K562 (cell line): ENCODE measurements around the gene SERPINH1. TPM values are rescaled to one million over a fixed set of nuclear protein-coding genes. Genes with fewer than 3 reads are reported as not detected.

Experiments used
- BRF1 ChIP-seq: IDR thresholded peaks from 3 replicates; pipeline ENCODE4 v1.6.1; 2011; ENCODE audit warnings: borderline replicate concordance, mild to moderate bottlenecking; ENCODE audit not compliant: insufficient read length; ENCODE audit errors: extremely low read depth
- CSDE1 ChIP-seq, 2 experiments: fragments of 450-650 bp; IDR thresholded peaks; 2 replicates each; pipeline ENCODE4 v1.6.1; 2016; ENCODE audit warnings: mild to moderate bottlenecking in 1 of 2
- EP400 ChIP-seq: fragments of 450-650 bp; IDR thresholded peaks from 2 replicates; pipeline ENCODE4 v1.6.1; 2017; ENCODE audit warnings: antibody characterized with exemption, mild to moderate bottlenecking, moderate library complexity
- FOXM1 ChIP-seq, 2 experiments: fragments of 450-650 bp in 1 of 2; sonication (generic) in 1 of 2; formaldehyde crosslinking in 1 of 2; IDR thresholded peaks; 2 replicates each; pipeline versions ENCODE4 v1.6.1 to v1.9.0; 2017 to 2022; ENCODE audit warnings: low read depth in 2 of 2, mild to moderate bottlenecking in 2 of 2, missing genetic modification reagents in 1 of 2, moderate library complexity in 1 of 2
- HLTF ChIP-seq: fragments of 450-650 bp; IDR thresholded peaks from 2 replicates; pipeline ENCODE4 v1.6.1; 2016
- MBD2 ChIP-seq: sonication (generic); IDR thresholded peaks from 2 replicates; pipeline ENCODE4 v1.6.1; 2016; ENCODE audit warnings: low read depth, borderline replicate concordance
- NFATC3 ChIP-seq: fragments of 450-650 bp; IDR thresholded peaks from 2 replicates; pipeline ENCODE4 v1.6.1; 2017; ENCODE audit warnings: mild to moderate bottlenecking
- PHB2 ChIP-seq: fragments of 450-650 bp; IDR thresholded peaks from 2 replicates; pipeline ENCODE4 v1.6.1; 2017; ENCODE audit warnings: low read depth
- POLR2B ChIP-seq: fragments of 450-650 bp; IDR thresholded peaks from 2 replicates; pipeline ENCODE4 v1.6.1; 2018; ENCODE audit warnings: low read depth; ENCODE audit not compliant: partially characterized antibody
- PURB ChIP-seq: sonication (generic); formaldehyde crosslinking; IDR thresholded peaks from 2 replicates; pipeline ENCODE4 v1.9.0; 2021; ENCODE audit warnings: low read depth, mild to moderate bottlenecking, missing genetic modification reagents
- RBM22 ChIP-seq: fragments of 200-400 bp; formaldehyde crosslinking; IDR thresholded peaks from 2 replicates; pipeline ENCODE4 v1.6.1; 2018; ENCODE audit warnings: low read length, low read depth; ENCODE audit not compliant: poor library complexity, severe bottlenecking
- SMC3 ChIP-seq: conservative IDR thresholded peaks from 2 replicates; pipeline ENCODE4 v1.6.1; 2011; ENCODE audit warnings: low read depth, low read length, improper control_type of control experiment; ENCODE audit not compliant: insufficient read depth
- ZBTB17 ChIP-seq: fragments of 450-650 bp; formaldehyde crosslinking; IDR thresholded peaks from 2 replicates; pipeline ENCODE4 v1.4.0; 2020; ENCODE audit warnings: mild to moderate bottlenecking
- ZC3H8 ChIP-seq: fragments of 450-650 bp; IDR thresholded peaks from 2 replicates; pipeline ENCODE4 v1.6.1; 2017
- ZNF165 ChIP-seq: fragments of 250-450 bp; sonication (Bioruptor Pico); IDR thresholded peaks from 2 replicates; pipeline ENCODE4 v1.4.0; 2020; ENCODE audit warnings: borderline replicate concordance
- ZNF217 ChIP-seq: sonication (generic); formaldehyde crosslinking; IDR thresholded peaks from 2 replicates; pipeline ENCODE4 v1.8.0; 2022; ENCODE audit warnings: mild to moderate bottlenecking, missing genetic modification reagents
- ZNF347 ChIP-seq: fragments of 450-650 bp; formaldehyde crosslinking; IDR thresholded peaks from 2 replicates; pipeline ENCODE4 v1.4.0; 2020; ENCODE audit warnings: low read depth, mild to moderate bottlenecking, moderate library complexity
- polyA plus RNA-seq, 8 experiments: library from polyadenylated mRNA; depleted of rRNA in 4 of 8; stranded (reverse) in 5 of 8; unstranded in 3 of 8; fragments of >200 nt; fragmentation: Nextera tagmentation in 2 of 8; fragmentation: Illumina TruSeq in 1 of 8; extraction: Ambion mirVana in 2 of 8; extraction: Trizol in 1 of 8; gene quantifications; 2 replicates each; pipeline versions ENCODE4 v1.2.1 to v1.2.3, GENCODE V29; 2011 to 2014; ENCODE audit warnings: inconsistent platforms in 1 of 8, missing spikeins in 1 of 8
- total RNA-seq, 7 experiments: library from RNA; depleted of rRNA in 6 of 7; stranded (reverse); fragments of >200 nt in 6 of 7; fragmentation: Illumina TruSeq in 2 of 7; extraction: Trizol in 2 of 7; gene quantifications; 2 replicates each; pipeline versions ENCODE4 v1.2.1 to v1.2.3, GENCODE V29; 2011 to 2021; ENCODE audit warnings: low replicate concordance in 1 of 7
- TF ChIP-seq, protein P1 (sequence below), 2 experiments: fragments of 450-650 bp in 1 of 2; IDR thresholded peaks; 2 replicates each; pipeline ENCODE4 v1.6.1; 2011 to 2017; ENCODE audit warnings: low read depth in 2 of 2, antibody characterized with exemption in 1 of 2, borderline replicate concordance in 1 of 2, low read length in 1 of 2, mild to moderate bottlenecking in 1 of 2, mixed read lengths in 1 of 2; ENCODE audit not compliant: control insufficient read depth in 1 of 2
- TF ChIP-seq, protein P2 (sequence below): sonication (generic); formaldehyde crosslinking; IDR thresholded peaks from 2 replicates; pipeline ENCODE4 v1.8.0; 2022; ENCODE audit warnings: mild to moderate bottlenecking, missing genetic modification reagents
- TF ChIP-seq, protein P3 (sequence below): fragments of 450-650 bp; formaldehyde crosslinking; IDR thresholded peaks from 2 replicates; pipeline ENCODE4 v1.4.0; 2022; ENCODE audit warnings: mild to moderate bottlenecking, moderate library complexity
- TF ChIP-seq, protein P4 (sequence below): sonication (generic); formaldehyde crosslinking; IDR thresholded peaks from 2 replicates; pipeline ENCODE4 v1.8.1; 2023; ENCODE audit warnings: mild to moderate bottlenecking, missing genetic modification reagents

SERPINH1 gene
- total and polyA plus RNA-seq, 9 of the 15 experiments (the other 6 are each of a cell fraction or from before 2014, with no cell fraction given) = 2.8 to 106 (median 67.9) TPM

DNA sequence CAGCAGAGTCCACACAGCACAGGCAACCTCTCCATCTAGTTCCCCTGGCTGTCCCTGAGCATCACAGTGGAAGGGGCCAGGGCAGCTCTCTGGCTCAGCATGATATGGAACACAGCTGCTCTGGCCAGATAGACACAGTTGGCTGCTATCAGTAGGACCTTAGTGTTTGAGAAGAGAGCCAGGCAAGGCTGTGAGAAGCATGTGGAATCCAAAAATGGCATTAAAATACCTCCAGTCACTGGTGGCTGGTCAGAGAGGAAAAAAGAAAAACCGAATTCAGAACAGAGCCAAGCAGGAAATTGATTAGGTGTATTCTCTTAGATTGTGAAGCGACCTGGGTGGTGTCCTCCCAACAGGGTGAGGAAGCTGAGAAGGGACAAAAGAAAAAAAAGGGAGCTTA, 27.9 kb downstream of the SERPINH1 start (continued):
- TF ChIP-seq, protein P1, sequence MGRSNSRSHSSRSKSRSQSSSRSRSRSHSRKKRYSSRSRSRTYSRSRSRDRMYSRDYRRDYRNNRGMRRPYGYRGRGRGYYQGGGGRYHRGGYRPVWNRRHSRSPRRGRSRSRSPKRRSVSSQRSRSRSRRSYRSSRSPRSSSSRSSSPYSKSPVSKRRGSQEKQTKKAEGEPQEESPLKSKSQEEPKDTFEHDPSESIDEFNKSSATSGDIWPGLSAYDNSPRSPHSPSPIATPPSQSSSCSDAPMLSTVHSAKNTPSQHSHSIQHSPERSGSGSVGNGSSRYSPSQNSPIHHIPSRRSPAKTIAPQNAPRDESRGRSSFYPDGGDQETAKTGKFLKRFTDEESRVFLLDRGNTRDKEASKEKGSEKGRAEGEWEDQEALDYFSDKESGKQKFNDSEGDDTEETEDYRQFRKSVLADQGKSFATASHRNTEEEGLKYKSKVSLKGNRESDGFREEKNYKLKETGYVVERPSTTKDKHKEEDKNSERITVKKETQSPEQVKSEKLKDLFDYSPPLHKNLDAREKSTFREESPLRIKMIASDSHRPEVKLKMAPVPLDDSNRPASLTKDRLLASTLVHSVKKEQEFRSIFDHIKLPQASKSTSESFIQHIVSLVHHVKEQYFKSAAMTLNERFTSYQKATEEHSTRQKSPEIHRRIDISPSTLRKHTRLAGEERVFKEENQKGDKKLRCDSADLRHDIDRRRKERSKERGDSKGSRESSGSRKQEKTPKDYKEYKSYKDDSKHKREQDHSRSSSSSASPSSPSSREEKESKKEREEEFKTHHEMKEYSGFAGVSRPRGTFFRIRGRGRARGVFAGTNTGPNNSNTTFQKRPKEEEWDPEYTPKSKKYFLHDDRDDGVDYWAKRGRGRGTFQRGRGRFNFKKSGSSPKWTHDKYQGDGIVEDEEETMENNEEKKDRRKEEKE (IDR thresholded peaks at IDR 0.05; ENCODE audit: borderline replicate concordance in 1 of 2, control insufficient read depth in 1 of 2, low read depth in 2 of 2, low read length in 1 of 2) = no peak
- TF ChIP-seq PURB (no peak), HLTF (peak; percentile 88), CSDE1 (IDR thresholded peaks at IDR 0.05) (no peak), ZBTB17 (CRISPR knock-in tag) (no peak), SMC3 (no peak), MBD2 (peak; percentile 44), FOXM1 (IDR thresholded peaks at IDR 0.05; ENCODE audit: low read depth) (peak; percentile 91), FOXM1 (CRISPR knock-in tag; IDR thresholded peaks at IDR 0.05; ENCODE audit: low read depth) (no peak), RBM22 (no peak), ZNF347 (no peak), ZNF165 (no peak), POLR2B (no peak), NFATC3 (no peak; the same call in 1 of the 2 replicates), PHB2 (peak; percentile 93), ZC3H8 (no peak), EP400 (peak; percentile 57), BRF1 (no peak), ZNF217 (no peak)
- TF ChIP-seq, protein P2, sequence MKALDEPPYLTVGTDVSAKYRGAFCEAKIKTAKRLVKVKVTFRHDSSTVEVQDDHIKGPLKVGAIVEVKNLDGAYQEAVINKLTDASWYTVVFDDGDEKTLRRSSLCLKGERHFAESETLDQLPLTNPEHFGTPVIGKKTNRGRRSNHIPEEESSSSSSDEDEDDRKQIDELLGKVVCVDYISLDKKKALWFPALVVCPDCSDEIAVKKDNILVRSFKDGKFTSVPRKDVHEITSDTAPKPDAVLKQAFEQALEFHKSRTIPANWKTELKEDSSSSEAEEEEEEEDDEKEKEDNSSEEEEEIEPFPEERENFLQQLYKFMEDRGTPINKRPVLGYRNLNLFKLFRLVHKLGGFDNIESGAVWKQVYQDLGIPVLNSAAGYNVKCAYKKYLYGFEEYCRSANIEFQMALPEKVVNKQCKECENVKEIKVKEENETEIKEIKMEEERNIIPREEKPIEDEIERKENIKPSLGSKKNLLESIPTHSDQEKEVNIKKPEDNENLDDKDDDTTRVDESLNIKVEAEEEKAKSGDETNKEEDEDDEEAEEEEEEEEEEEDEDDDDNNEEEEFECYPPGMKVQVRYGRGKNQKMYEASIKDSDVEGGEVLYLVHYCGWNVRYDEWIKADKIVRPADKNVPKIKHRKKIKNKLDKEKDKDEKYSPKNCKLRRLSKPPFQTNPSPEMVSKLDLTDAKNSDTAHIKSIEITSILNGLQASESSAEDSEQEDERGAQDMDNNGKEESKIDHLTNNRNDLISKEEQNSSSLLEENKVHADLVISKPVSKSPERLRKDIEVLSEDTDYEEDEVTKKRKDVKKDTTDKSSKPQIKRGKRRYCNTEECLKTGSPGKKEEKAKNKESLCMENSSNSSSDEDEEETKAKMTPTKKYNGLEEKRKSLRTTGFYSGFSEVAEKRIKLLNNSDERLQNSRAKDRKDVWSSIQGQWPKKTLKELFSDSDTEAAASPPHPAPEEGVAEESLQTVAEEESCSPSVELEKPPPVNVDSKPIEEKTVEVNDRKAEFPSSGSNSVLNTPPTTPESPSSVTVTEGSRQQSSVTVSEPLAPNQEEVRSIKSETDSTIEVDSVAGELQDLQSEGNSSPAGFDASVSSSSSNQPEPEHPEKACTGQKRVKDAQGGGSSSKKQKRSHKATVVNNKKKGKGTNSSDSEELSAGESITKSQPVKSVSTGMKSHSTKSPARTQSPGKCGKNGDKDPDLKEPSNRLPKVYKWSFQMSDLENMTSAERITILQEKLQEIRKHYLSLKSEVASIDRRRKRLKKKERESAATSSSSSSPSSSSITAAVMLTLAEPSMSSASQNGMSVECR (CRISPR knock-in tag) = no peak
- TF ChIP-seq, protein P3, sequence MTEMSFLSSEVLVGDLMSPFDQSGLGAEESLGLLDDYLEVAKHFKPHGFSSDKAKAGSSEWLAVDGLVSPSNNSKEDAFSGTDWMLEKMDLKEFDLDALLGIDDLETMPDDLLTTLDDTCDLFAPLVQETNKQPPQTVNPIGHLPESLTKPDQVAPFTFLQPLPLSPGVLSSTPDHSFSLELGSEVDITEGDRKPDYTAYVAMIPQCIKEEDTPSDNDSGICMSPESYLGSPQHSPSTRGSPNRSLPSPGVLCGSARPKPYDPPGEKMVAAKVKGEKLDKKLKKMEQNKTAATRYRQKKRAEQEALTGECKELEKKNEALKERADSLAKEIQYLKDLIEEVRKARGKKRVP = no peak
- TF ChIP-seq, protein P4, sequence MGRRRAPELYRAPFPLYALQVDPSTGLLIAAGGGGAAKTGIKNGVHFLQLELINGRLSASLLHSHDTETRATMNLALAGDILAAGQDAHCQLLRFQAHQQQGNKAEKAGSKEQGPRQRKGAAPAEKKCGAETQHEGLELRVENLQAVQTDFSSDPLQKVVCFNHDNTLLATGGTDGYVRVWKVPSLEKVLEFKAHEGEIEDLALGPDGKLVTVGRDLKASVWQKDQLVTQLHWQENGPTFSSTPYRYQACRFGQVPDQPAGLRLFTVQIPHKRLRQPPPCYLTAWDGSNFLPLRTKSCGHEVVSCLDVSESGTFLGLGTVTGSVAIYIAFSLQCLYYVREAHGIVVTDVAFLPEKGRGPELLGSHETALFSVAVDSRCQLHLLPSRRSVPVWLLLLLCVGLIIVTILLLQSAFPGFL (CRISPR knock-in tag) = no peak
